Heart left ventricle (tissue), 16 donors: Measurements from ENCODE around the gene ETFRF1. TPM values are rescaled to one million over a fixed set of nuclear protein-coding genes. Genes with fewer than 3 reads are reported as not detected.

Experiments
- ATAC-seq, 4 donors: fragments of 200-7000 bp; cut with Tn5 transposase; one replicate each; pipeline ENCODE4 v1.9.1; 2020 to 2022; ENCODE audit warnings: moderate library complexity in 4 of 4, mild to moderate bottlenecking in 3 of 4, moderate number of reproducible peaks in 1 of 4
- DNase-seq, 5 donors: peaks; one replicate each; pipeline ENCODE4 v3.0.0-alpha.2; 2020
- H3K27ac ChIP-seq, 12 donors: fragments of 200-600 bp; sonication (generic) in 4 of 12; one replicate each; pipeline versions ENCODE4 v1.5.0 to v1.8.0; 2016 to 2022; ENCODE audit warnings: mild to moderate bottlenecking in 2 of 12
- H3K27me3 ChIP-seq, 9 donors: fragments of 200-600 bp; sonication (generic) in 2 of 9; one replicate each; pipeline versions ENCODE4 v1.5.1 to v1.8.0; 2016 to 2022; ENCODE audit warnings: mild to moderate bottlenecking in 3 of 9
- H3K36me3 ChIP-seq, 9 donors: fragments of 200-600 bp; sonication (generic) in 2 of 9; one replicate each; pipeline versions ENCODE4 v1.5.0 to v1.8.0; 2018 to 2022; ENCODE audit warnings: mild to moderate bottlenecking in 2 of 9
- H3K4me1 ChIP-seq, 12 donors: fragments of 200-600 bp; sonication (generic) in 4 of 12; one replicate each; pipeline versions ENCODE4 v1.5.0 to v1.8.0; 2016 to 2022; ENCODE audit warnings: mild to moderate bottlenecking in 3 of 12
- H3K4me3 ChIP-seq, 12 donors: fragments of 200-600 bp; sonication (generic) in 4 of 12; one replicate each; pipeline versions ENCODE4 v1.5.0 to v1.8.0; 2017 to 2022; ENCODE audit warnings: mild to moderate bottlenecking in 9 of 12, moderate library complexity in 4 of 12
- H3K9me3 ChIP-seq, 12 donors: fragments of 200-600 bp; sonication (generic) in 4 of 12; one replicate each; pipeline versions ENCODE4 v1.5.0 to v1.8.0; 2016 to 2022; ENCODE audit warnings: mild to moderate bottlenecking in 1 of 12
- CTCF ChIP-seq, 12 donors: fragments of 200-600 bp; sonication (generic) in 4 of 12; IDR thresholded peaks; one replicate each; pipeline versions ENCODE4 v1.5.0 to v1.8.0; 2018 to 2022; ENCODE audit warnings: antibody characterized with exemption in 12 of 12, mild to moderate bottlenecking in 5 of 12
- POLR2A ChIP-seq, 2 donors: fragments of 450-650 bp; IDR thresholded peaks; one replicate each; pipeline ENCODE4 v1.6.1; 2017; ENCODE audit warnings: antibody characterized with exemption in 2 of 2, mild to moderate bottlenecking in 2 of 2, moderate library complexity in 2 of 2
- WGBS, 4 donors: extraction: QIAGEN DNeasy Blood & Tissue Kit in 2 of 4; methylation state at CpG; one replicate each; pipeline versions ENCODE4 v1.1.5 to v1.1.7; 2013 to 2018; 5-methylcytosine and 5-hydroxymethylcytosine counted together
- intact Hi-C, 10 donors: fragments of 100-400 bp; cut with DNase I; formaldehyde crosslinking; loops; one replicate each; pipeline versions ENCODE4 v1.11.1 to v1.14.2; 2022
- polyA plus RNA-seq, 2 donors: library from polyadenylated mRNA; stranded (reverse); fragments of 200-250 nt; gene quantifications; one replicate each; pipeline ENCODE4 v1.2.3, GENCODE V29; 2013
- total RNA-seq, 9 donors: library from RNA; depleted of rRNA in 2 of 9; stranded (reverse); fragments of >200 nt in 2 of 9; fragmentation: NEBNext Ultra II Directional in 3 of 9; extraction: Animal tissue kit (Norgen Biotek cat#: 25700) in 3 of 9; gene quantifications; one replicate each; pipeline versions ENCODE4 v1.1.0 to v1.2.4, GENCODE V29; 2016 to 2023
- donor health status: ischemic (EF 13 %, LVEDD 7.1; RV severe dilation, severe dysfunction).
- donor health status: healthy with polysubstance abuse.
- donor health status: DM: no; HTN: yes; CAD: no.
- donor health status: DM: no; HTN: no; CAD: no.
- donor health status: ischemic (EF 25% LVEDD 6.9; RV normal size, moderate dysfunction).
- donor health status: ischemic (EF 25% LVEDD 5.7; RV mildly dilated, moderate dysfunction).
- donor health status: healthy.
- donor health status: DM: yes; HTN: yes; CAD: no.
- donor health status: ischemic (EF 35%, LVEDD 5.7; RV mildly dilated, moderate dysfunction).
- donor health status: nonischemic (EF 11% LVEDD 7.7; RV severe dilation, severe dysfunction).
- donor health status: DM: yes; HTN: yes; CAD: no.
- donor health status: PGD.
- donor health status: ischemic (EF 29% LVEDD 5.4; RV normal size, mild dysfunction).
- donor health status: nonischemic (EF 23%, LVEDD 6.1; RV moderate dilation, normal function).

ETFRF1 gene
- total and polyA plus RNA-seq, 11 donors = 31.4 to 83.8 (median 52.2) TPM

- WGBS, 4 donors = 79 to 92% (median 84%) methylated on average over 1 of the region's 1 CpG
- TF ChIP-seq POLR2A (IDR thresholded peaks at IDR 0.05) (no peak), CTCF (IDR thresholded peaks at IDR 0.05) (no peak)
- no peaks in the 10 kb centered on the region for H3K27me3 ChIP-seq
- no peak overlapping the region for H3K27ac ChIP-seq
- no peak overlapping the region for H3K4me3 ChIP-seq
- peaks cover 0 to 4% (median 0%) of the 10 kb centered on the region in 12 donors for H3K4me1 ChIP-seq
- peaks cover 0 to 84% (median 55%) of the 10 kb centered on the region in 9 donors for H3K36me3 ChIP-seq
- H3K9me3 ChIP-seq = no peaks in the 10 kb centered on the region
- ATAC-seq = no peak
- intact Hi-C loops = loop anchor here in 1 of 10 donors (5.0 kb wide), 1 partner anchor 34 kb away; no protein-coding TSS in a partner anchor
- DNase-seq = no peak
Measured at GRCh38 chr12:25207846-25208245, 12.8 kb downstream of the ETFRF1 start.

GRCh38 chr12:25208554-25208953 lies 13.5 kb downstream of the ETFRF1 start:
- H3K27ac ChIP-seq = no peak overlapping the region
- WGBS, 4 donors = 76 to 87% (median 81%) methylated on average over 1 of the region's 1 CpG
- no peak overlapping the region for H3K4me3 ChIP-seq
- no peaks in the 10 kb centered on the region for H3K9me3 ChIP-seq
- TF ChIP-seq CTCF (IDR thresholded peaks at IDR 0.05) = no peak
- TF ChIP-seq POLR2A (IDR thresholded peaks at IDR 0.05) = no peak
- H3K36me3 ChIP-seq = peaks cover 0 to 83% (median 55%) of the 10 kb centered on the region in 9 donors
- H3K4me1 ChIP-seq = no peaks in the 10 kb centered on the region
- no peaks in the 10 kb centered on the region for H3K27me3 ChIP-seq
- DNase-seq (no peak), ATAC-seq (no peak)
- intact Hi-C loops = loop anchor here in 1 of 10 donors (5.0 kb wide), 1 partner anchor 34 kb away; no protein-coding TSS in a partner anchor

GRCh38 chr12:25213338-25213737 lies 18.3 kb downstream of the ETFRF1 start:
- H3K27ac ChIP-seq = no peak overlapping the region
- no peak for TF ChIP-seq POLR2A (IDR thresholded peaks at IDR 0.05)
- no peak for TF ChIP-seq CTCF (IDR thresholded peaks at IDR 0.05)
- intact Hi-C loops = no loop called here
- H3K36me3 ChIP-seq = peaks cover 0 to 50% (median 19%) of the 10 kb centered on the region in 9 donors
- H3K4me1 ChIP-seq = peaks cover 0 to 8% (median 0%) of the 10 kb centered on the region in 12 donors
- 94 to 98% (median 95%) methylated on average over 1 of the region's 1 CpG for WGBS, 4 donors
- ATAC-seq (no peak), DNase-seq (no peak)
- H3K9me3 ChIP-seq = no peaks in the 10 kb centered on the region
- H3K27me3 ChIP-seq = no peaks in the 10 kb centered on the region
- H3K4me3 ChIP-seq = no peak overlapping the region

GRCh38 chr12:25236190-25236589 lies 41.2 kb downstream of the ETFRF1 start:
- no peaks in the 10 kb centered on the region for H3K9me3 ChIP-seq
- H3K27ac ChIP-seq = no peak overlapping the region
- 36 to 62% (median 41%) methylated on average over 1 of the region's 1 CpG for WGBS, 4 donors
- DNase-seq (no peak), ATAC-seq (peak in 2 of 4 donors; percentile 62 to 89)
- no peak overlapping the region for H3K4me3 ChIP-seq
- peaks cover 0 to 7% (median 0%) of the 10 kb centered on the region in 12 donors for H3K4me1 ChIP-seq
- TF ChIP-seq POLR2A (IDR thresholded peaks at IDR 0.05) = no peak
- no peak for TF ChIP-seq CTCF (IDR thresholded peaks at IDR 0.05)
- H3K36me3 ChIP-seq = peaks cover 0 to 62% (median 6%) of the 10 kb centered on the region in 9 donors
- intact Hi-C loops = no loop called here
- no peaks in the 10 kb centered on the region for H3K27me3 ChIP-seq
